B cell (primary cell): ENCODE data around the gene TBX1.

Source experiments
- EZH2 ChIP-seq: IDR thresholded peaks from 2 replicates; pipeline ENCODE4 v1.6.1; 2012; ENCODE audit warnings: borderline replicate concordance, low read depth, mild to moderate bottlenecking, moderate library complexity, low read length; ENCODE audit not compliant: insufficient read depth, poor library complexity, severe bottlenecking
- TF ChIP-seq, protein P1 (sequence below): fragments of 200-600 bp; IDR thresholded peaks from one replicate; pipeline ENCODE4 v1.8.0; 2022; ENCODE audit warnings: antibody characterized with exemption, mild to moderate bottlenecking

DNA sequence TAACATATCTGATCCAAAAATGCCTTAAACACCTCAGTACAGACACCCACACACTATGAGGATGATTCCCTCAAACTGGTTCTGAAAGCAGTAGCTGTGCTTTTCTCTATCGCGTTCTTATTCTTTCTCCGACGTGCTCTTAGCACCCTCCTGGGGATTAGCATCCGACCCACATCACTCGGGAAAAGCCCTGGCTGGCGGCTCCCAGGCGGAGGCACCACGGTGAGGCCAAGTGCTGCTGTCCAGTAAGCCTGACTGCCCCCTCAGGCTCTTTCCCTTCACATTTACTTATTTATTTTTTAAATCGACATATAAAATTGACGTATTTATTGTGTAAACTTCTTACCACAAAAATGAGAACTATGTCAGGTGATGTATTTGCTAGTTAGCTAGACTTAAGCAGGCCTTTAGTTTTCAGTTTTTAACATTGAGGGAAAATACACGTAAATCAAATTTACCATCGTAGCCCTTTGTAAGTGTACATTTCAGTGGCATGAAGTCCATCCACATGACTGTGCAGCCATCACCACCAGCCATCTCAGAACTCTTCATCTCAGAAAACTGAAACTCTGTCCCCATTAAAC, 19.2 kb downstream of the TBX1 start:
- TF ChIP-seq, protein P1, sequence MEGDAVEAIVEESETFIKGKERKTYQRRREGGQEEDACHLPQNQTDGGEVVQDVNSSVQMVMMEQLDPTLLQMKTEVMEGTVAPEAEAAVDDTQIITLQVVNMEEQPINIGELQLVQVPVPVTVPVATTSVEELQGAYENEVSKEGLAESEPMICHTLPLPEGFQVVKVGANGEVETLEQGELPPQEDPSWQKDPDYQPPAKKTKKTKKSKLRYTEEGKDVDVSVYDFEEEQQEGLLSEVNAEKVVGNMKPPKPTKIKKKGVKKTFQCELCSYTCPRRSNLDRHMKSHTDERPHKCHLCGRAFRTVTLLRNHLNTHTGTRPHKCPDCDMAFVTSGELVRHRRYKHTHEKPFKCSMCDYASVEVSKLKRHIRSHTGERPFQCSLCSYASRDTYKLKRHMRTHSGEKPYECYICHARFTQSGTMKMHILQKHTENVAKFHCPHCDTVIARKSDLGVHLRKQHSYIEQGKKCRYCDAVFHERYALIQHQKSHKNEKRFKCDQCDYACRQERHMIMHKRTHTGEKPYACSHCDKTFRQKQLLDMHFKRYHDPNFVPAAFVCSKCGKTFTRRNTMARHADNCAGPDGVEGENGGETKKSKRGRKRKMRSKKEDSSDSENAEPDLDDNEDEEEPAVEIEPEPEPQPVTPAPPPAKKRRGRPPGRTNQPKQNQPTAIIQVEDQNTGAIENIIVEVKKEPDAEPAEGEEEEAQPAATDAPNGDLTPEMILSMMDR: no peak
- TF ChIP-seq EZH2: no peak
